NCI-H1417 treated with DMSO at 0.1 percent for 48 hours (cell line): ENCODE data around the gene PUS10.
"Not testable (repeated sequence)": the region's sequence is repeated elsewhere in the genome, so short reads cannot be mapped to it uniquely, and the experiment has no call there.

ENCODE experiments used
- DNase-seq: peaks from one replicate; lab custom pipeline; 2025; lab: John Stamatoyannopoulos, UW

Gene PUS10

GRCh38 chr2:61017556-61018317 is at the start of gene PUS10, which contains the start of gene PEX13:
Gene PUS10 (minus strand): TSS chr2:61018255. CDS start chr2:61011890, 6,365 bp downstream.
Gene PEX13 (plus strand): TSS chr2:61017720. CDS start chr2:61017760, 40 bp downstream.
- no peak for DNase-seq

GRCh38 chr2:61065714-61066709 is 48.0 kb upstream of the PUS10 start, which contains the start of gene SANBR:
Gene SANBR (plus strand): TSS chr2:61065871. CDS start chr2:61070351, 4,480 bp downstream.
- DNase-seq: peak; percentile 89

- no peak for DNase-seq
Measured at GRCh38 chr2:61059382-61059781, 41.3 kb upstream of the PUS10 start.

- DNase-seq: no peak
Measured at GRCh38 chr2:61057562-61057961, 39.5 kb upstream of the PUS10 start.

GRCh38 chr2:61055557-61055956 is 37.5 kb upstream of the PUS10 start:
- no peak for DNase-seq

GRCh38 chr2:61045999-61046398 is 27.9 kb upstream of the PUS10 start:
- DNase-seq: no peak

- DNase-seq: no peak
Measured at GRCh38 chr2:61045226-61045625, 27.2 kb upstream of the PUS10 start.

GRCh38 chr2:61044636-61045035 is 26.6 kb upstream of the PUS10 start:
- no peak for DNase-seq

GRCh38 chr2:61042807-61043206 is 24.8 kb upstream of the PUS10 start:
- no peak for DNase-seq

GRCh38 chr2:61036643-61037042 is 18.6 kb upstream of the PUS10 start:
- DNase-seq: not testable (repeated sequence)

GRCh38 chr2:61034592-61034991 is 16.5 kb upstream of the PUS10 start:
- DNase-seq: not testable (repeated sequence)

- no peak for DNase-seq
Measured at GRCh38 chr2:61029533-61029932, 11.5 kb upstream of the PUS10 start.

GRCh38 chr2:61023670-61024069 is 5.6 kb upstream of the PUS10 start:
- no peak for DNase-seq

- DNase-seq: no peak
Measured at GRCh38 chr2:61021228-61021660, 3.2 kb upstream of the PUS10 start.

GRCh38 chr2:61018798-61019197 is 743 bp upstream of the PUS10 start:
- DNase-seq: no peak

GRCh38 chr2:61018318-61018755 is 282 bp upstream of the PUS10 start:
- DNase-seq: no peak

- DNase-seq: peak; percentile 68
Measured at GRCh38 chr2:61017003-61017555, 976 bp downstream of the PUS10 start.

- no peak for DNase-seq
Measured at GRCh38 chr2:61016392-61017002, 1.6 kb downstream of the PUS10 start.

- DNase-seq: peak; percentile 8
Measured at GRCh38 chr2:61015976-61016375, 2.1 kb downstream of the PUS10 start.

GRCh38 chr2:61014763-61015162 is 3.3 kb downstream of the PUS10 start:
- no peak for DNase-seq

GRCh38 chr2:61013382-61013781 is 4.7 kb downstream of the PUS10 start:
- DNase-seq: no peak

- DNase-seq: not testable (repeated sequence)
Measured at GRCh38 chr2:61012303-61012702, 5.8 kb downstream of the PUS10 start.
